Type B pancreatic cell (in vitro differentiated cells): ENCODE results near the gene RHCE. TPM values are rescaled to one million over a fixed set of nuclear protein-coding genes. Genes with fewer than 3 reads are reported as not detected.
"Not testable (repeated sequence)": the region's sequence is repeated elsewhere in the genome, so short reads cannot be mapped to it uniquely, and the experiment has no call there.

Experiments
- DNase-seq: peaks from one replicate; pipeline ENCODE4 v3.0.0; 2021; ENCODE audit warnings: mixed read lengths; ENCODE audit not compliant: unreplicated experiment; ENCODE audit errors: extremely low spot score
- H3K27ac Mint-ChIP-seq: 2 replicates; pipeline ENCODE4 v1.8.0; 2021; ENCODE audit warnings: mild to moderate bottlenecking, mixed read lengths
- H3K27me3 Mint-ChIP-seq: 2 replicates; pipeline ENCODE4 v1.8.0; 2021; ENCODE audit warnings: mixed read lengths
- H3K36me3 Mint-ChIP-seq: 2 replicates; pipeline ENCODE4 v1.8.0; 2021; ENCODE audit warnings: mixed read lengths
- H3K4me1 Mint-ChIP-seq: one replicate; pipeline ENCODE4 v1.8.0; 2021; ENCODE audit warnings: mixed read lengths; ENCODE audit not compliant: unreplicated experiment
- H3K4me3 Mint-ChIP-seq: 2 replicates; pipeline ENCODE4 v1.8.0; 2021; ENCODE audit warnings: mild to moderate bottlenecking, mixed read lengths
- H3K9me3 Mint-ChIP-seq: 2 replicates; pipeline ENCODE4 v1.8.0; 2021; ENCODE audit warnings: mixed read lengths
- total RNA-seq: library from RNA; stranded (reverse); gene quantifications from 2 replicates; pipeline ENCODE4 v1.2.1, GENCODE V29; 2021; ENCODE audit warnings: low replicate concordance
- TF ChIP-seq, protein P1 (sequence below): fragments of 200-600 bp; sonication (generic); conservative IDR thresholded peaks from 2 replicates; pipeline ENCODE4 v1.5.0; 2021; ENCODE audit warnings: antibody characterized with exemption, mild to moderate bottlenecking

The RHCE gene
- total RNA-seq, 1 donor from 2014 or later = 0.39 TPM

DNA sequence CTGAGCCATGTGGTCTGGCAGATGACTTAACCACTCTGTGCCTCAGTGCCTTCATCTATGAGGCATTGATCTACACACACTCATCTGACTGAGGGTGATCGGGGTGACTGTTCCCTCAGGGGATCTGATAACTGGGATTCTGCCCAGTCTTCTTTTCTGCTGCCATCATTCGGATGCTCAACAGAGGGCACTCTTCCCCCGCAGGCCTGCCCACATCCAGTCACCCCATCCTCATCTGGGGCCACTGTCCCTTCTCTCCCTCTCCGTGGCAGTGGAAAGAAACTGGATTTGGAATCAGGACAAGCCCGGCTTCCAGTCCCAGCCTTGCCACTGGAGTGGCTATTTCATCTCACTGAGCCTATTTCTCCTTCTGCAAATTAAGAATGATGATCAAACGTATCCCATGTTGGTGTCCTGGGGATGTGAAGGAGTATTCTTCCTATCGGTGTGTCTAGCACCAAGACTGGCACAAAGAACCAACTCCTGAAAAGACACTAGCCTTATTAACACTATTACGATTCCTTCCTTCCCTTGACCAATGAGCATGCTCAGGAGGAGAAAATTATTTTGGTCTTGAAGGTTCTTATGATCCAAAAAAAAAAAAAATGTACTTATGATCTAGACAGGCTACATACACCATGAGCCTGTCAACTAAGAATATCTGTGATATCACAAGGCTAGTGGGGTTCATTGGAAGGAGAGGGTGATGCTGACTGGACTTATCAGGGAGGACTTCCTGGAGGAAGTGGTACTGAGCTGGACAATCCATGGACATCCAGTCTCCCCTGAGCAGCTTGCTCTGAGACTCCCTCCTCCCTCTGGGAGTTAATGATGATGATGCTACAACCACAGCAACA lies 17.4 kb downstream of the RHCE start:
- not testable (repeated sequence) for DNase-seq, H3K9me3 Mint-ChIP-seq, H3K36me3 Mint-ChIP-seq, H3K4me1 Mint-ChIP-seq, H3K27ac Mint-ChIP-seq, H3K4me3 Mint-ChIP-seq
- peaks cover 33% of the 10 kb centered on the region for H3K27me3 Mint-ChIP-seq
- TF ChIP-seq, protein P1, sequence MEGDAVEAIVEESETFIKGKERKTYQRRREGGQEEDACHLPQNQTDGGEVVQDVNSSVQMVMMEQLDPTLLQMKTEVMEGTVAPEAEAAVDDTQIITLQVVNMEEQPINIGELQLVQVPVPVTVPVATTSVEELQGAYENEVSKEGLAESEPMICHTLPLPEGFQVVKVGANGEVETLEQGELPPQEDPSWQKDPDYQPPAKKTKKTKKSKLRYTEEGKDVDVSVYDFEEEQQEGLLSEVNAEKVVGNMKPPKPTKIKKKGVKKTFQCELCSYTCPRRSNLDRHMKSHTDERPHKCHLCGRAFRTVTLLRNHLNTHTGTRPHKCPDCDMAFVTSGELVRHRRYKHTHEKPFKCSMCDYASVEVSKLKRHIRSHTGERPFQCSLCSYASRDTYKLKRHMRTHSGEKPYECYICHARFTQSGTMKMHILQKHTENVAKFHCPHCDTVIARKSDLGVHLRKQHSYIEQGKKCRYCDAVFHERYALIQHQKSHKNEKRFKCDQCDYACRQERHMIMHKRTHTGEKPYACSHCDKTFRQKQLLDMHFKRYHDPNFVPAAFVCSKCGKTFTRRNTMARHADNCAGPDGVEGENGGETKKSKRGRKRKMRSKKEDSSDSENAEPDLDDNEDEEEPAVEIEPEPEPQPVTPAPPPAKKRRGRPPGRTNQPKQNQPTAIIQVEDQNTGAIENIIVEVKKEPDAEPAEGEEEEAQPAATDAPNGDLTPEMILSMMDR = peak; percentile 60

DNA sequence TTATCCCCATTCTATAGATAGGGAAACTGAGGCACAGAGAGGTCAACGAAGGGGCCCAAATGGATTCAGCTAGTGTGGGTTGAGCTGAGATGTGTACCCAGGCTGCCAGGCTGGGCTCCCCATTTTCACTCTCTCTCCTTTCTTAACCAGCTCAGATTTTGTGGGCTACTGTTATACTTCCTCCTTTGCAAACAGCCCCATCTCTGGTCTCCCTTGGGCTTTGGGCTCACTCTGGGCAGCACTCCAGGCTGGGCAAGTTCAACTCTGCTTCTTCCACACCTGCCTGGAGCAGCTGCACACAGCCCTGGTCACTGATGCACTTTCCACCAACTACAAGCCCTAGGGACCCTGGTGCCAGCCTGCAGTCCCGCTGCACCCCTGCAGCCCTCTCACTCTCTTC lies 22.5 kb downstream of the RHCE start:
- H3K4me3 Mint-ChIP-seq, DNase-seq, H3K36me3 Mint-ChIP-seq, H3K4me1 Mint-ChIP-seq, H3K9me3 Mint-ChIP-seq, H3K27ac Mint-ChIP-seq: not testable (repeated sequence)
- H3K27me3 Mint-ChIP-seq = peaks cover 32% of the 10 kb centered on the region

DNA sequence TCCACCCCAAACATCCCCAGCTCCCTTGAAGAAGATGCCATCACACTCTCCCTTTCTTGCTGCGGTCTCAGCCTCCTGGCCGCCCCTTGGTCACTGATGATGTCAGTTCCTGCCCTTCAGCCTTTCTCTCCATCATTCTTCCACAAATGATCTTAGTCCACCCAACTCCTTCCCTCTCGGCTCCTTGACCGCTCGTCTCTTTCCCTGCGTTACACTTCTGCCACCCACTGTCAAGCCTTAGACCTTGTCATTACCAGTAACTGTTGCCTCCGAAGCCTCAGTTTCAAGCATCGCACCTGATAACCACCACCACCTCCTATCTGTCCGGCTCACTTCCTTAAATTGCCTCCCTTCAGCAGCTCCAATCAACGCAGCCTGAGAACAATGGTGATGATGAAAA lies 23.1 kb downstream of the RHCE start:
- not testable (repeated sequence) for H3K4me1 Mint-ChIP-seq, H3K27ac Mint-ChIP-seq, H3K4me3 Mint-ChIP-seq, DNase-seq, H3K36me3 Mint-ChIP-seq, H3K9me3 Mint-ChIP-seq
- peaks cover 26% of the 10 kb centered on the region for H3K27me3 Mint-ChIP-seq

DNA sequence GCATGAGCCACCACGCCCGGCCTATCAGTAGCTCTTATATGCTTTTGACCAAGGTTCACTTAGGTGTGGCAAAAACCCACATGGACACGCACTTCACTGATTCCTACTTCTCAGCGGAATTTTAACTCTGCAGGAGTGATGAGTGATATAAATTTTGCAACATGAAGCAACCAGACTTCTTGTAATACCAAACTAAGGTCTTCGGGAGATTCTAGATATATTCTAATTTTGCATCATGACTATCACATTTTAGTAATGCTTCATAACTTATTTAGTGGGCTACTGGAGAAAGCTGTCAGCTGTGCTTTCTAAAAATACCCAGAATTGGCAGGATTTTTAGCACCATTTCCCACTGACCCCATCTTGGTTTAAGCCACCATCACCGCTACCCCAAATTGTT lies 27.8 kb downstream of the RHCE start:
- no peaks in the 10 kb centered on the region for H3K36me3 Mint-ChIP-seq
- H3K4me1 Mint-ChIP-seq = no peaks in the 10 kb centered on the region
- TF ChIP-seq, protein P1 = no peak
- peaks cover 5% of the 10 kb centered on the region for H3K27me3 Mint-ChIP-seq
- DNase-seq = no peak
- H3K4me3 Mint-ChIP-seq = no peak overlapping the region
- H3K27ac Mint-ChIP-seq = no peak overlapping the region
- no peaks in the 10 kb centered on the region for H3K9me3 Mint-ChIP-seq

DNA sequence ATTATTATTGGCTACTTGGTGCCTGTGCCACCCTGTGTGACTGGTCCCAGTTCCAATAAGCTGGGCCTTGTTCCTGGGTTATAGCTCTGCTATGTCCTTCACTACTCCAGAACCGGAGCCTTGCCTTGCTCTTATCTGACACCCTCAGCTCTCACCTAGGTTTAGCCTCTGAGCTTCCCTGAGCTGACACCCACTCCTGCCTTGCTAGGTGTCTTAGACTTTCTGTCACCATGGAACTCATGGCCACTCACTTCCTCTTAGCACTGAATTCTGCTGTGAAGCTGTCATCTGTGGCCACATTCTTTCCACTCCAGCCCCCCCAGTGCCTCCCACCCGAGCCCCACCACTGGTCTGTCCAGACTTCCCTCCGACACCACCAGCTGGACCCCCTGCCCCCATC lies 30.9 kb downstream of the RHCE start:
- not testable (repeated sequence) for H3K4me1 Mint-ChIP-seq, H3K9me3 Mint-ChIP-seq, H3K4me3 Mint-ChIP-seq, DNase-seq, H3K27me3 Mint-ChIP-seq, H3K27ac Mint-ChIP-seq, H3K36me3 Mint-ChIP-seq

DNA sequence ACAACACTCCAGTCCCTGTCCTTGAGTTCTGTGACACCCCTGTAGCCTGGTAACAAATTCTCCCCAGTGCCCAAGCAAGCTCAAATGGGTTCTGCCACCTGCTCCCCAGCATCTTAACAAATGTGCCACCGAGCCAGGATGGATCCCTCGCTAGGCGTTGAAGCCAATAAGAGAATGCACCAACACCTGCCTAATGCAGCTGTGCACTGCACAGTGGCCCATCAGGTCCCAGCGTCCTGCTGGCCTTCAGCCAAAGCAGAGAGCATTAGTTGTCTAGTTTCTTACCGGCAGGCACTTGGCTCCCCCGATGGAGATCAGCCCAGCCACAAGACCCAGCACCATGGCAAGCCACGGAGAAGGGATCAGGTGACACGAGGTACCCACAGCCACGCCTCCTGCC lies 31.9 kb downstream of the RHCE start:
- not testable (repeated sequence) for H3K4me3 Mint-ChIP-seq, H3K4me1 Mint-ChIP-seq, DNase-seq, H3K9me3 Mint-ChIP-seq, H3K27ac Mint-ChIP-seq, H3K27me3 Mint-ChIP-seq, H3K36me3 Mint-ChIP-seq

DNA sequence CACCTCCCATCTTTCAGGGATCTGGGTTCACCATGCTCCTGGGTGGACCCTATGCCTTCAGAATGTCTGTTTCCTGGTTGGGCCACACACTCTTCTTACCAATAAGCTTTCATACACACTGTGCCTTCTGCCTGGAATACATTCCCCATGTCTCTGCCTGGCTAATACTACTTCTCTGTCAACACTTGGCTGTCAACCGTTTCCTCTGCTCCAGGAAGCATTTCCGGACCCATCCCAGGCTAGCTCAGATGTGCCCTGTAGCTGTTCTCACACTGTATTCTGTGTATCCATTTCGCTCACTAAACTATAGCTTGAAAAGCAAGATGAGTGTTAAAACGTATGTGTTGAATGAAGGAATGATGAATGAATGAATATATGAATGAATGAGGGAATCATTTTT lies 33.5 kb downstream of the RHCE start:
- DNase-seq, H3K9me3 Mint-ChIP-seq, H3K4me3 Mint-ChIP-seq, H3K36me3 Mint-ChIP-seq, H3K27me3 Mint-ChIP-seq, H3K4me1 Mint-ChIP-seq, H3K27ac Mint-ChIP-seq: not testable (repeated sequence)

DNA sequence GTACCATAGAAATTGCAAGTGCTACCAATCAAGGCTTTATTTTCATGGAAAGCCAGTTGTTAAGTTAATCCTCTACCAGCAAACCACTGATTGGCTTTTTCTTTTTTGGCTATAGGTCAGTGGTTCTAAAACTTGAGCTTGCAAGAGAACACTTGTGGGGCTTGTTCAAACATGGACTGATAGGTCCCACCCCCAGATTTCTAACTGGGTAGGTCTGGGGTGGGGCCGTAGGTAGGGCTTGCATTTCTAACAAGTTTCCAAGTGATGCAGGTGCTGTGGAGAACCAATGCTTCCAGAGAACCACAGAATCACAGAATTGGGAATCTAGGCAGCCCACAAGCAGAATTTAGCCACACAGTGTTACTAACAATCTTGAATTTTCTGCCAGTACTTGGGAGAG lies 36.8 kb downstream of the RHCE start:
- not testable (repeated sequence) for H3K4me3 Mint-ChIP-seq, H3K27me3 Mint-ChIP-seq, H3K27ac Mint-ChIP-seq, H3K36me3 Mint-ChIP-seq, DNase-seq, H3K9me3 Mint-ChIP-seq, H3K4me1 Mint-ChIP-seq

DNA sequence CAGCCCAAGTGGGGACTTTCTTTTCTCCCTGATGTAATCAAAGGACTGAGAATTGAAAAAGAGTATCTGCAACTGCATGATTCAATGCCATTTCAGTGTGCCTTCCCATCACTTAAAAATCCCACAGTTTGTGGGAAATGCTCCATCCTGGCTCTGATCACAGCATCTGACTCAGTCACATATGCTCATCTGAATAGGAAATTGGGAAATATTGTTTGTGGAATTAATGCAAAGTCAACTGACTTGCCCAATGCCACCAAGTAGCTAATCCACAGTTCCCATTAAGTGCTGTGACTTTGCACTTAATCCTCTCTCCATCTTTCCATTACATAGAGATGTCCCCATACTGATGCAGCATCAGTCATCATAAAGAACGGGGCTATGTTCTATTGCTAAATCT lies 37.5 kb downstream of the RHCE start:
- not testable (repeated sequence) for H3K27ac Mint-ChIP-seq, DNase-seq, H3K27me3 Mint-ChIP-seq, H3K36me3 Mint-ChIP-seq, H3K4me3 Mint-ChIP-seq, H3K9me3 Mint-ChIP-seq, H3K4me1 Mint-ChIP-seq

DNA sequence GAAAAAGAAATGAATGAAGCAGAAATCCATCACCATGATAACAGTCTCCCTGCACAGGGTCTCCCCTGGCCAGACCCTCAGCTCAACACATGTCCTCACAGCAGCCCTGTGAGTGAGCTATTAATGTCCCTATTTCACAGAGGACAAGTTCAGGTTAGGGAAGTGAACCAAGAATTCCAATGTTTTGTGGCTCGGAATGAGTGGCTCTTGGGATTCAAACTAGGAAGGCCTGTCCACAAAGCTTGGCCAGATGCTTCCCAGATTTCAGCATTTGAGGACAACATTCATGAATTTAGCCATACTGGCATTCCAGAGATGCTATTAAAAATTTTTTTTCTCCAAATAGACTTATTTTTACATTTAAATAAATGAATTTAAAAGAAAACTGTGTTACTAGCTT lies 38.1 kb downstream of the RHCE start:
- DNase-seq, H3K4me1 Mint-ChIP-seq, H3K4me3 Mint-ChIP-seq, H3K36me3 Mint-ChIP-seq, H3K9me3 Mint-ChIP-seq, H3K27me3 Mint-ChIP-seq, H3K27ac Mint-ChIP-seq: not testable (repeated sequence)

DNA sequence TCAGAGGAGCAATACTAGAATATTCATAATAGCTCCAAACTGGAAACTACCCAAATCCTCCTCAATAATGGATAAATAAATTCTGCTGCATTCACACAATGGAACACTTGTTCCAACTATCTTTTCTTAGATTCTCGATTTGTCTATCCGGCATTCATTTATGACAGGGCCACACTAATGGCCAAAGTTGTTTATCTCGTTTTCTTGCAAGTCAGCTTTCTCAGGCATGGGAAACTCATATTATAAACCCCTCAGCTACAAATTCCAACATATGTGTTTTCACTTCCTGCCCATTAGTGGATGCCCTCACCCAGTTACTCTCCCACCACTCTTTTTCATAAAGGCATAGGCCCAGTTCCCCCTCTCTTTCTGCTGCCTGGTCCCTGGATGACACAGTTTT lies 42.3 kb downstream of the RHCE start:
- not testable (repeated sequence) for H3K4me1 Mint-ChIP-seq, H3K9me3 Mint-ChIP-seq, H3K27ac Mint-ChIP-seq, H3K4me3 Mint-ChIP-seq, H3K27me3 Mint-ChIP-seq, H3K36me3 Mint-ChIP-seq
- DNase-seq = peak; percentile 13

DNA sequence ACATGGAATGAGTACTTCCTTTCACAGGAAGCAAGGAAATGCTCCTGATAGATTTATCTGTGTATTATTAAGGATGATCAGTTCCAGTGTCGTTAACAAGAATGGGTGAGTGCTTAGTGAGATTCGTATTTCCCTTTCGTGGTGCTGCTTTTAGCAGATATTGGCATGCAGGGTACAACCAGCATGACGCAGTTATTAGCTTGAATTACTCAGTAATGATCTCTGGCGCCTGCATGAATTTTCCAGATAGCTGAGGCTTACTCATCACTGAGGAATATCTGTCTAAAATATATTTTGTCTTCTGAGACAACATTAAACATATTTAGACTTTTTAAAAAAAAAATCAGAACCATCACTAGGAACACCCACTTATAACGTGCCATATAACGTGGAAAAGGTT lies 48.9 kb downstream of the RHCE start:
- not testable (repeated sequence) for H3K27ac Mint-ChIP-seq, H3K27me3 Mint-ChIP-seq, H3K4me3 Mint-ChIP-seq, H3K36me3 Mint-ChIP-seq, H3K4me1 Mint-ChIP-seq, H3K9me3 Mint-ChIP-seq, DNase-seq
